ENCODE data around the gene GAD1. TPM values are rescaled to one million over a fixed set of nuclear protein-coding genes. Genes with fewer than 3 reads are reported as not detected.

Gene GAD1
- total and polyA plus RNA-seq, 5 experiments from 2014 or later, result not detected

GRCh38 chr2:170830166-170830565 lies 13.5 kb downstream of the GAD1 start:
- Mint-ChIP-seq H3K36me3 (no peaks in the 10 kb centered on the region), H3K4me1 (no peaks in the 10 kb centered on the region), H3K27ac (no peak overlapping the region), H3K4me3 (no peak overlapping the region), H3K9me3 (no peaks in the 10 kb centered on the region), H3K27me3 (peaks cover 23 to 71% (median 46%) of the 10 kb centered on the region in 5 donors)
- ATAC-seq (no peak), DNase-seq (no peak)
- POLR2A ChIA-PET, result no interaction called here

- POLR2A ChIA-PET, result no interaction called here
- no peak for ATAC-seq
- Mint-ChIP-seq H3K4me1 (no peaks in the 10 kb centered on the region), H3K27me3 (peaks cover 22 to 62% (median 39%) of the 10 kb centered on the region in 5 donors), H3K36me3 (no peaks in the 10 kb centered on the region), H3K27ac (peak overlapping the region in 1 of 10 donors; percentile 24), H3K4me3 (no peak overlapping the region), H3K9me3 (no peaks in the 10 kb centered on the region)
- DNase-seq, result no peak
Measured at GRCh38 chr2:170831115-170831514, 14.4 kb downstream of the GAD1 start.

- Mint-ChIP-seq H3K27me3 (peaks cover 5 to 17% (median 12%) of the 10 kb centered on the region in 5 donors), H3K4me1 (no peaks in the 10 kb centered on the region), H3K9me3 (no peaks in the 10 kb centered on the region), H3K36me3 (peaks cover 0 to 11% (median 0%) of the 10 kb centered on the region in 3 donors), H3K27ac (no peak overlapping the region), H3K4me3 (no peak overlapping the region)
- no peak for DNase-seq
- ATAC-seq, result no peak
- POLR2A ChIA-PET, result interaction anchor here (0.6 kb wide), 1 partner anchor 32 kb away, joined by 3 read pairs; no protein-coding TSS in a partner anchor
Measured at GRCh38 chr2:170836027-170836426, 19.3 kb downstream of the GAD1 start.

GRCh38 chr2:170840717-170841210 lies 24.1 kb downstream of the GAD1 start:
- Mint-ChIP-seq H3K9me3 (peaks cover 0 to 2% (median 0%) of the 10 kb centered on the region in 9 donors), H3K36me3 (peaks cover 0 to 13% (median 0%) of the 10 kb centered on the region in 3 donors), H3K27ac (no peak overlapping the region), H3K4me3 (no peak overlapping the region), H3K4me1 (peaks cover 3 to 13% (median 10%) of the 10 kb centered on the region in 4 donors), H3K27me3 (peaks cover 0 to 12% (median 3%) of the 10 kb centered on the region in 5 donors)
- POLR2A ChIA-PET, result no interaction called here
- no peak for ATAC-seq
- no peak for DNase-seq

- POLR2A ChIA-PET, result no interaction called here
- no peak overlapping the region for H3K4me3 Mint-ChIP-seq
- H3K4me1 Mint-ChIP-seq, result peaks cover 3 to 13% (median 10%) of the 10 kb centered on the region in 4 donors
- peaks cover 0 to 12% (median 3%) of the 10 kb centered on the region in 5 donors for H3K27me3 Mint-ChIP-seq
- peak overlapping the region in 2 of 10 donors; percentile 4 to 6 for H3K27ac Mint-ChIP-seq
- DNase-seq, result no peak
- peaks cover 0 to 13% (median 0%) of the 10 kb centered on the region in 3 donors for H3K36me3 Mint-ChIP-seq
- H3K9me3 Mint-ChIP-seq, result peaks cover 0 to 2% (median 0%) of the 10 kb centered on the region in 9 donors
- no peak for ATAC-seq
Measured at GRCh38 chr2:170842785-170843184, 26.1 kb downstream of the GAD1 start.

- no peak overlapping the region for H3K27ac Mint-ChIP-seq
- no peak for DNase-seq
Measured at GRCh38 chr2:170843656-170844055, 27.0 kb downstream of the GAD1 start.

GRCh38 chr2:170845343-170845742 lies 28.7 kb downstream of the GAD1 start:
- H3K36me3 Mint-ChIP-seq, result peaks cover 0 to 4% (median 0%) of the 10 kb centered on the region in 3 donors
- no peak overlapping the region for H3K4me3 Mint-ChIP-seq
- peak overlapping the region in 1 of 10 donors; percentile 4 for H3K27ac Mint-ChIP-seq
- POLR2A ChIA-PET, result no interaction called here
- H3K9me3 Mint-ChIP-seq, result peaks cover 0 to 2% (median 0%) of the 10 kb centered on the region in 9 donors
- peaks cover 0 to 5% (median 0%) of the 10 kb centered on the region in 5 donors for H3K27me3 Mint-ChIP-seq
- no peak for ATAC-seq
- peaks cover 3 to 13% (median 10%) of the 10 kb centered on the region in 4 donors for H3K4me1 Mint-ChIP-seq
- DNase-seq, result no peak

More at GRCh38 chr2:170843656-170844055, 27.0 kb downstream of the GAD1 start:
- ATAC-seq, result peak in 1 of 2 donors; percentile 37
- H3K27me3 Mint-ChIP-seq, result peaks cover 0 to 6% (median 1%) of the 10 kb centered on the region in 5 donors
- peaks cover 0 to 13% (median 0%) of the 10 kb centered on the region in 3 donors for H3K36me3 Mint-ChIP-seq
- peak overlapping the region in 3 of 10 donors; percentile 23 to 45 (median 27) for H3K4me3 Mint-ChIP-seq
- POLR2A ChIA-PET, result no interaction called here
- H3K9me3 Mint-ChIP-seq, result peaks cover 0 to 2% (median 0%) of the 10 kb centered on the region in 9 donors
- H3K4me1 Mint-ChIP-seq, result peaks cover 3 to 13% (median 10%) of the 10 kb centered on the region in 4 donors

- Mint-ChIP-seq H3K27me3 (peaks cover 0 to 5% (median 0%) of the 10 kb centered on the region in 5 donors), H3K27ac (no peak overlapping the region), H3K9me3 (peaks cover 0 to 2% (median 0%) of the 10 kb centered on the region in 9 donors), H3K4me3 (no peak overlapping the region), H3K36me3 (no peaks in the 10 kb centered on the region), H3K4me1 (peaks cover 3 to 13% (median 10%) of the 10 kb centered on the region in 4 donors)
- POLR2A ChIA-PET, result no interaction called here
- DNase-seq (no peak), ATAC-seq (no peak)
Measured at GRCh38 chr2:170846314-170846713, 29.6 kb downstream of the GAD1 start.

- H3K9me3 Mint-ChIP-seq, result no peaks in the 10 kb centered on the region
- H3K27ac Mint-ChIP-seq, result peak overlapping the region in 1 of 10 donors; percentile 40
- peaks cover 3 to 13% (median 10%) of the 10 kb centered on the region in 4 donors for H3K4me1 Mint-ChIP-seq
- DNase-seq (no peak), ATAC-seq (no peak)
- peaks cover 0 to 5% (median 0%) of the 10 kb centered on the region in 5 donors for H3K27me3 Mint-ChIP-seq
- no peaks in the 10 kb centered on the region for H3K36me3 Mint-ChIP-seq
- POLR2A ChIA-PET, result no interaction called here
- H3K4me3 Mint-ChIP-seq, result no peak overlapping the region
Measured at GRCh38 chr2:170847716-170848115, 31.0 kb downstream of the GAD1 start.

- H3K36me3 Mint-ChIP-seq, result no peaks in the 10 kb centered on the region
- DNase-seq, result no peak
- H3K9me3 Mint-ChIP-seq, result no peaks in the 10 kb centered on the region
Measured at GRCh38 chr2:170848587-170848986, 31.9 kb downstream of the GAD1 start.

GRCh38 chr2:170850251-170850650 lies 33.6 kb downstream of the GAD1 start:
- POLR2A ChIA-PET, result no interaction called here
- no peak overlapping the region for H3K27ac Mint-ChIP-seq
- DNase-seq (no peak), ATAC-seq (no peak)
- H3K4me3 Mint-ChIP-seq, result no peak overlapping the region
- H3K9me3 Mint-ChIP-seq, result no peaks in the 10 kb centered on the region
- H3K27me3 Mint-ChIP-seq, result peaks cover 0 to 5% (median 0%) of the 10 kb centered on the region in 5 donors
- H3K4me1 Mint-ChIP-seq, result no peaks in the 10 kb centered on the region
- no peaks in the 10 kb centered on the region for H3K36me3 Mint-ChIP-seq

More at GRCh38 chr2:170848587-170848986, 31.9 kb downstream of the GAD1 start:
- POLR2A ChIA-PET, result no interaction called here
- H3K27me3 Mint-ChIP-seq, result peaks cover 0 to 5% (median 0%) of the 10 kb centered on the region in 5 donors
- H3K27ac Mint-ChIP-seq, result no peak overlapping the region
- H3K4me3 Mint-ChIP-seq, result no peak overlapping the region
- H3K4me1 Mint-ChIP-seq, result peaks cover 2 to 6% (median 6%) of the 10 kb centered on the region in 4 donors
- ATAC-seq, result no peak

- Mint-ChIP-seq H3K27me3 (peaks cover 0 to 5% (median 0%) of the 10 kb centered on the region in 5 donors), H3K9me3 (peaks cover 0 to under 1% (median 0%) of the 10 kb centered on the region in 9 donors), H3K4me1 (no peaks in the 10 kb centered on the region), H3K4me3 (no peak overlapping the region), H3K27ac (no peak overlapping the region), H3K36me3 (no peaks in the 10 kb centered on the region)
- no peak for DNase-seq
- no peak for ATAC-seq
- POLR2A ChIA-PET, result no interaction called here
Measured at GRCh38 chr2:170851635-170852034, 34.9 kb downstream of the GAD1 start.

GRCh38 chr2:170856066-170856465 lies 39.4 kb downstream of the GAD1 start:
- Mint-ChIP-seq H3K4me3 (no peak overlapping the region), H3K9me3 (peaks cover 0 to 8% (median 0%) of the 10 kb centered on the region in 9 donors), H3K27ac (no peak overlapping the region), H3K27me3 (peaks cover 0 to 3% (median 2%) of the 10 kb centered on the region in 5 donors), H3K4me1 (no peaks in the 10 kb centered on the region), H3K36me3 (peaks cover 0 to 7% (median 0%) of the 10 kb centered on the region in 3 donors)
- ATAC-seq (no peak), DNase-seq (no peak)
- POLR2A ChIA-PET, result no interaction called here
